T-helper 9 cell (primary cell): ENCODE measurements around the gene KBTBD13.

Experiments used
- DNase-seq: peaks from one replicate; pipeline ENCODE4 v3.0.0-alpha.2; 2020

The KBTBD13 gene

DNA sequence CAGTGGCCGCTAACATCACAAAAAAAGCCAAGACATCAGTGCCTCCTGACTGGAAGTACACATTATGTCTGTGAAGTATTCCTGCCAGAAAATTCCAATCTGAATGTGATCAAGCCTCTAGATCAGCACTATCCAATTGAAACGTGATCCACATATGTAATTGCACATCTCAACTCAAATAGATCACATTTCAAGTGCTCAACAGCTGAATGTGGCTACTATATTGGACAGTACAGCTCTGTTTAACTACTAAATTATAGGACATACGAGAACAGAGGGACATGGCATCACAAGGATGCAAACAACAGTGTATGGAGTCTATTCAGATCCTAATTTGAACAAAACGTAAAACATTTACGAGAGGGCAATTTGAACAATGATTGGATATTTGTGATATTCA is 39.0 kb downstream of the KBTBD13 start:
- DNase-seq: no peak
